Caco-2 (cell line): ENCODE data around the gene CLMP. TPM values are rescaled to one million over a fixed set of nuclear protein-coding genes. Genes with fewer than 3 reads are reported as not detected.

Source experiments
- BruUV-seq: library from RNA; stranded (reverse); fragments of 400-500 nt; replicated peaks from 2 replicates; lab custom pipeline; 2021; lab: Mats Ljungman, UMichigan
- CTCF ChIA-PET: fragments of 300-600 bp; sonication (Branson Sonifier 250); formaldehyde crosslinking; loops from one replicate; lab custom pipeline; 2022; ENCODE audit warnings: antibody characterized with exemption; lab: Charles Lee
- POLR2A ChIA-PET: fragments of 300-600 bp; sonication (Branson Sonifier 250); formaldehyde crosslinking; loops from one replicate; lab custom pipeline; 2022; ENCODE audit warnings: antibody characterized with exemption; lab: Charles Lee
- DNase-seq, 2 experiments: peaks; one replicate each; pipeline versions ENCODE4 v3.0.0 to v3.0.0-alpha.2; 2020 to 2022
- H3K27me3 ChIP-seq: replicated peaks from 2 replicates; pipeline ENCODE4 v1.6.0; 2011; ENCODE audit warnings: low read length; ENCODE audit not compliant: control insufficient read depth, insufficient read depth
- H3K36me3 ChIP-seq: 2 replicates; pipeline ENCODE4 v1.5.1; 2011; ENCODE audit warnings: low read length; ENCODE audit not compliant: control insufficient read depth, insufficient read depth
- H3K4me1 ChIP-seq: fragments of 250-450 bp; sonication (Bioruptor Pico); 2 replicates; pipeline ENCODE4 v1.5.1; 2020; ENCODE audit warnings: mild to moderate bottlenecking
- H3K4me3 ChIP-seq: 2 replicates; pipeline ENCODE4 v1.5.1; 2011; ENCODE audit warnings: low read depth, mild to moderate bottlenecking, control low read depth, low read length
- H3K9me3 ChIP-seq: fragments of 250-450 bp; sonication (Bioruptor Pico); 2 replicates; pipeline ENCODE4 v1.5.1; 2020; ENCODE audit warnings: mild to moderate bottlenecking, moderate library complexity
- H3K27ac Mint-ChIP-seq: one replicate; pipeline ENCODE4 v1.8.0; 2022; ENCODE audit warnings: mixed read lengths; ENCODE audit not compliant: unreplicated experiment
- H3K27me3 Mint-ChIP-seq: one replicate; pipeline ENCODE4 v1.8.0; 2022; ENCODE audit warnings: mixed read lengths; ENCODE audit not compliant: insufficient read depth, unreplicated experiment
- H3K36me3 Mint-ChIP-seq: one replicate; pipeline ENCODE4 v1.8.0; 2022; ENCODE audit warnings: mild to moderate bottlenecking, mixed read lengths; ENCODE audit not compliant: insufficient read depth, unreplicated experiment
- H3K4me1 Mint-ChIP-seq: one replicate; pipeline ENCODE4 v1.8.0; 2022; ENCODE audit warnings: low read depth, mixed read lengths; ENCODE audit not compliant: unreplicated experiment
- H3K4me3 Mint-ChIP-seq: one replicate; pipeline ENCODE4 v1.8.0; 2022; ENCODE audit warnings: mild to moderate bottlenecking, moderate library complexity, mixed read lengths; ENCODE audit not compliant: unreplicated experiment
- H3K9me3 Mint-ChIP-seq: one replicate; pipeline ENCODE4 v1.8.0; 2022; ENCODE audit warnings: mixed read lengths; ENCODE audit not compliant: unreplicated experiment
- CTCF ChIP-seq, 2 experiments: fragments of 200-600 bp in 1 of 2; IDR thresholded peaks; 1 replicate in 1 of 2; 2 replicates in 1 of 2; pipeline versions ENCODE4 v1.5.1 to v1.8.0; 2011 to 2022; ENCODE audit warnings: antibody characterized with exemption in 1 of 2, control low read depth in 1 of 2, inconsistent platforms in 1 of 2, low read depth in 1 of 2, low read length in 1 of 2, mild to moderate bottlenecking in 1 of 2, moderate library complexity in 1 of 2; ENCODE audit not compliant: insufficient read depth in 1 of 2, severe bottlenecking in 1 of 2, unreplicated experiment in 1 of 2
- intact Hi-C: fragments of 100-400 bp; cut with micrococcal nuclease; formaldehyde crosslinking; loops from one replicate; pipeline ENCODE4 v1.10.0; 2022; ENCODE audit not compliant: unreplicated experiment
- total RNA-seq: library from RNA; stranded (reverse); gene quantifications from 2 replicates; pipeline ENCODE4 v1.2.3, GENCODE V29; 2022

The CLMP gene
- total RNA-seq, 1 experiment from 2014 or later, result 58.9 TPM

- CTCF ChIA-PET, result no interaction called here
- peak overlapping the region; percentile 77 for H3K27ac Mint-ChIP-seq
- no TSS peak for BruUV-seq
These were observed 24.1 kb upstream of the CLMP start for GRCh38 chr11:123219066-123219690.

DNA sequence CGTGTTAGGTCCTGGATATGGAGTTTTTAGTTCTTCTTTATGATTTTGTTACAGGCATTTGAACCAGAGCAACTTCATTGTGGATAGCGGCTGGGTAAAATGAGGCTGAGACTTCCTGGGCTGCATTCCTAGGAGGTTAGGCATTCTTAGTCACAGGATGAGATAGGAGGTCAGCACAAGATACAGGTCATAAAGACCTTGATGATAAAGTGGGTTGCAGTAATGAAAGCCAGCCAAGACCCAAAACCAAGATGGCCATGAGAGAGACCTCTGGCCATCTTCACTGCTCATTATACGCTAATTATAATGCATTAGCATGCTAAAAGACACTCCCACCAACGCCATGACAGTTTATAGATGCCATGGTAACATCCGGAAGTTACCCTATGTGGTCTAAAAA is 23.4 kb upstream of the CLMP start:
- POLR2A ChIA-PET, result interaction anchor here (1.0 kb wide), 1 partner anchor 12 kb away, joined by 3 read pairs; no protein-coding TSS in a partner anchor
- Mint-ChIP-seq H3K4me1 (peaks cover 47% of the 10 kb centered on the region), H3K9me3 (peaks cover 29% of the 10 kb centered on the region), H3K27me3 (no peaks in the 10 kb centered on the region), H3K4me3 (peak overlapping the region; percentile 32), H3K36me3 (no peaks in the 10 kb centered on the region), H3K27ac (peak overlapping the region; percentile 77)
- intact Hi-C loops, result loop anchor here (1.0 kb wide), 1 partner anchor 13 kb away; no protein-coding TSS in a partner anchor
- TF ChIP-seq CTCF (IDR thresholded peaks at IDR 0.05; ENCODE audit: insufficient read depth in 1 of 2, low read depth in 1 of 2, low read length in 1 of 2, severe bottlenecking in 1 of 2, unreplicated experiment in 1 of 2), result no peak
- TSS peak; percentile 85 for BruUV-seq
- no peak for DNase-seq
- Histone ChIP-seq H3K36me3 (no peaks in the 10 kb centered on the region), H3K27me3 (no peaks in the 10 kb centered on the region), H3K4me3 (no peak overlapping the region), H3K4me1 (peaks cover 22% of the 10 kb centered on the region), H3K9me3 (0 out of 2 replicates have a peak, but pooled peaks cover 3% of the 10 kb centered on the region)
- CTCF ChIA-PET, result interaction anchor here (0.7 to 1.0 kb wide), 5 partner anchors 13 to 116 kb away, joined by 3 to 9 read pairs (median 4); no protein-coding TSS in a partner anchor

More at GRCh38 chr11:123219066-123219690, 24.1 kb upstream of the CLMP start:
- Mint-ChIP-seq H3K36me3 (no peaks in the 10 kb centered on the region), H3K4me1 (peaks cover 39% of the 10 kb centered on the region), H3K9me3 (peaks cover 29% of the 10 kb centered on the region), H3K4me3 (no peak overlapping the region), H3K27me3 (no peaks in the 10 kb centered on the region)
- Histone ChIP-seq H3K4me3 (no peak overlapping the region), H3K36me3 (no peaks in the 10 kb centered on the region), H3K27me3 (no peaks in the 10 kb centered on the region), H3K9me3 (0 out of 2 replicates have a peak, but pooled peaks cover 3% of the 10 kb centered on the region), H3K4me1 (peaks cover 22% of the 10 kb centered on the region)
- intact Hi-C loops, result no loop called here
- TF ChIP-seq CTCF (IDR thresholded peaks at IDR 0.05; ENCODE audit: insufficient read depth in 1 of 2, low read depth in 1 of 2, low read length in 1 of 2, severe bottlenecking in 1 of 2, unreplicated experiment in 1 of 2), result no peak
- peak in 1 of 2 experiments; percentile 72 for DNase-seq
- POLR2A ChIA-PET, result no interaction called here

- CTCF ChIA-PET, result interaction anchor here (0.7 to 1.0 kb wide), 5 partner anchors 13 to 115 kb away, joined by 3 to 9 read pairs (median 4); no protein-coding TSS in a partner anchor
These were observed 22.8 kb upstream of the CLMP start for GRCh38 chr11:123217897-123218296.

More at GRCh38 chr11:123217897-123218296, 22.8 kb upstream of the CLMP start:
- Histone ChIP-seq H3K9me3 (0 out of 2 replicates have a peak, but pooled peaks cover 3% of the 10 kb centered on the region), H3K27me3 (no peaks in the 10 kb centered on the region), H3K4me3 (no peak overlapping the region), H3K4me1 (peaks cover 25% of the 10 kb centered on the region), H3K36me3 (no peaks in the 10 kb centered on the region)
- BruUV-seq, result TSS peak; percentile 84
- intact Hi-C loops, result loop anchor here (1.0 kb wide), 1 partner anchor 13 kb away; no protein-coding TSS in a partner anchor
- Mint-ChIP-seq H3K36me3 (no peaks in the 10 kb centered on the region), H3K27ac (peak overlapping the region; percentile 77), H3K4me3 (peak overlapping the region; percentile 32), H3K4me1 (peaks cover 51% of the 10 kb centered on the region), H3K9me3 (peaks cover 29% of the 10 kb centered on the region), H3K27me3 (no peaks in the 10 kb centered on the region)
- TF ChIP-seq CTCF (IDR thresholded peaks at IDR 0.05; ENCODE audit: insufficient read depth in 1 of 2, low read depth in 1 of 2, low read length in 1 of 2, severe bottlenecking in 1 of 2, unreplicated experiment in 1 of 2), result no peak
- POLR2A ChIA-PET, result interaction anchor here (1.0 kb wide), 1 partner anchor 13 kb away, joined by 3 read pairs; no protein-coding TSS in a partner anchor
- no peak for DNase-seq
